Activated naive CD4-positive, alpha-beta T cell treated with anti-CD3 and anti-CD28 coated beads, Interleukin-2, amount 50 U/mL, for 72 hours (primary cell): Measurements from ENCODE around the gene SMC1B. TPM values are rescaled to one million over a fixed set of nuclear protein-coding genes. Genes with fewer than 3 reads are reported as not detected.

Source experiments
- total RNA-seq, 2 donors: library from RNA; stranded (reverse); gene quantifications; one replicate each; pipeline ENCODE4 v1.2.3, GENCODE V29; 2022

SMC1B gene
- total RNA-seq, 2 donors from 2014 or later = 0.80 to 0.93 TPM

Other genes with a start within 250 kb of the SMC1B start
- gene NUP50, start 249.7 kb downstream of the SMC1B start, total RNA-seq = 100 to 1,000 TPM; 152 to 159 TPM
- gene KIAA0930, start 172.7 kb downstream of the SMC1B start, total RNA-seq = 10 to 100 TPM; 12.5 to 16.5 TPM
- not detected for gene UPK3A, start 128.7 kb downstream of the SMC1B start, total RNA-seq
- gene FAM118A, start 103.7 kb downstream of the SMC1B start, total RNA-seq = 10 to 100 TPM; 59.2 to 79.0 TPM
- 1 to 10 TPM; 6.7 to 9.7 TPM for gene RIBC2, start 94 bp upstream of the SMC1B start, total RNA-seq
- gene FBLN1, start 89.3 kb upstream of the SMC1B start, total RNA-seq = under 1 TPM; 0.39 to 0.57 TPM